Measurements from ENCODE around the gene USP1. TPM values are rescaled to one million over a fixed set of nuclear protein-coding genes. Genes with fewer than 3 reads are reported as not detected.

Gene USP1
- polyA plus RNA-seq, 1 donor from 2014 or later, result 20.3 TPM

GRCh38 chr1:62452951-62453350, 16.1 kb downstream of the USP1 start:
- Histone ChIP-seq H2AFZ (ENCODE audit: low read depth, low read length) (no peak overlapping the region), H3K79me2 (replicated peaks; ENCODE audit: insufficient read depth, low read length) (no peaks in the 10 kb centered on the region), H3K4me2 (ENCODE audit: low read length) (no peak overlapping the region), H3K9me2 (ENCODE audit: insufficient read depth, low read length) (no peaks in the 10 kb centered on the region), H3K9me3 (ENCODE audit: low read length) (no peaks in the 10 kb centered on the region), H3K27ac (ENCODE audit: low read length) (no peak overlapping the region), H3K27me3 (ENCODE audit: insufficient read depth, low read depth, low read length) (no peaks in the 10 kb centered on the region), H3K9ac (ENCODE audit: low read length) (no peak overlapping the region), H3K4me3 (ENCODE audit: low read length) (no peak overlapping the region), H4K20me1 (ENCODE audit: insufficient read depth) (no peaks in the 10 kb centered on the region), H3F3A (ENCODE audit: insufficient read depth, low read length, poor library complexity, severe bottlenecking) (no peaks in the 10 kb centered on the region), H3K36me3 (ENCODE audit: insufficient read depth, low read length) (no peaks in the 10 kb centered on the region)
- TF ChIP-seq EZH2 (IDR thresholded peaks at IDR 0.05; ENCODE audit: borderline replicate concordance, insufficient read depth, low read length, poor library complexity, severe bottlenecking) (no peak), TAF1 (IDR thresholded peaks at IDR 0.05; ENCODE audit: low read depth) (no peak), SMC3 (conservative IDR thresholded peaks at IDR 0.05; ENCODE audit: poor library complexity) (no peak), MXI1 (conservative IDR thresholded peaks at IDR 0.05; ENCODE audit: poor library complexity, severe bottlenecking) (no peak), POLR2AphosphoS5 (IDR thresholded peaks at IDR 0.05) (no peak), EP300 (conservative IDR thresholded peaks at IDR 0.05; ENCODE audit: poor library complexity, severe bottlenecking) (no peak), RAD21 (conservative IDR thresholded peaks at IDR 0.05) (no peak)
- TF ChIP-seq, protein P1, sequence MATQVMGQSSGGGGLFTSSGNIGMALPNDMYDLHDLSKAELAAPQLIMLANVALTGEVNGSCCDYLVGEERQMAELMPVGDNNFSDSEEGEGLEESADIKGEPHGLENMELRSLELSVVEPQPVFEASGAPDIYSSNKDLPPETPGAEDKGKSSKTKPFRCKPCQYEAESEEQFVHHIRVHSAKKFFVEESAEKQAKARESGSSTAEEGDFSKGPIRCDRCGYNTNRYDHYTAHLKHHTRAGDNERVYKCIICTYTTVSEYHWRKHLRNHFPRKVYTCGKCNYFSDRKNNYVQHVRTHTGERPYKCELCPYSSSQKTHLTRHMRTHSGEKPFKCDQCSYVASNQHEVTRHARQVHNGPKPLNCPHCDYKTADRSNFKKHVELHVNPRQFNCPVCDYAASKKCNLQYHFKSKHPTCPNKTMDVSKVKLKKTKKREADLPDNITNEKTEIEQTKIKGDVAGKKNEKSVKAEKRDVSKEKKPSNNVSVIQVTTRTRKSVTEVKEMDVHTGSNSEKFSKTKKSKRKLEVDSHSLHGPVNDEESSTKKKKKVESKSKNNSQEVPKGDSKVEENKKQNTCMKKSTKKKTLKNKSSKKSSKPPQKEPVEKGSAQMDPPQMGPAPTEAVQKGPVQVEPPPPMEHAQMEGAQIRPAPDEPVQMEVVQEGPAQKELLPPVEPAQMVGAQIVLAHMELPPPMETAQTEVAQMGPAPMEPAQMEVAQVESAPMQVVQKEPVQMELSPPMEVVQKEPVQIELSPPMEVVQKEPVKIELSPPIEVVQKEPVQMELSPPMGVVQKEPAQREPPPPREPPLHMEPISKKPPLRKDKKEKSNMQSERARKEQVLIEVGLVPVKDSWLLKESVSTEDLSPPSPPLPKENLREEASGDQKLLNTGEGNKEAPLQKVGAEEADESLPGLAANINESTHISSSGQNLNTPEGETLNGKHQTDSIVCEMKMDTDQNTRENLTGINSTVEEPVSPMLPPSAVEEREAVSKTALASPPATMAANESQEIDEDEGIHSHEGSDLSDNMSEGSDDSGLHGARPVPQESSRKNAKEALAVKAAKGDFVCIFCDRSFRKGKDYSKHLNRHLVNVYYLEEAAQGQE (IDR thresholded peaks at IDR 0.05; ENCODE audit: borderline replicate concordance), result no peak
- TF ChIP-seq, protein P2, sequence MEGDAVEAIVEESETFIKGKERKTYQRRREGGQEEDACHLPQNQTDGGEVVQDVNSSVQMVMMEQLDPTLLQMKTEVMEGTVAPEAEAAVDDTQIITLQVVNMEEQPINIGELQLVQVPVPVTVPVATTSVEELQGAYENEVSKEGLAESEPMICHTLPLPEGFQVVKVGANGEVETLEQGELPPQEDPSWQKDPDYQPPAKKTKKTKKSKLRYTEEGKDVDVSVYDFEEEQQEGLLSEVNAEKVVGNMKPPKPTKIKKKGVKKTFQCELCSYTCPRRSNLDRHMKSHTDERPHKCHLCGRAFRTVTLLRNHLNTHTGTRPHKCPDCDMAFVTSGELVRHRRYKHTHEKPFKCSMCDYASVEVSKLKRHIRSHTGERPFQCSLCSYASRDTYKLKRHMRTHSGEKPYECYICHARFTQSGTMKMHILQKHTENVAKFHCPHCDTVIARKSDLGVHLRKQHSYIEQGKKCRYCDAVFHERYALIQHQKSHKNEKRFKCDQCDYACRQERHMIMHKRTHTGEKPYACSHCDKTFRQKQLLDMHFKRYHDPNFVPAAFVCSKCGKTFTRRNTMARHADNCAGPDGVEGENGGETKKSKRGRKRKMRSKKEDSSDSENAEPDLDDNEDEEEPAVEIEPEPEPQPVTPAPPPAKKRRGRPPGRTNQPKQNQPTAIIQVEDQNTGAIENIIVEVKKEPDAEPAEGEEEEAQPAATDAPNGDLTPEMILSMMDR (IDR thresholded peaks at IDR 0.05; ENCODE audit: poor library complexity, severe bottlenecking), result no peak

GRCh38 chr1:62457955-62458354, 21.1 kb downstream of the USP1 start:
- Histone ChIP-seq H2AFZ (ENCODE audit: low read depth, low read length) (no peak overlapping the region), H3K4me3 (ENCODE audit: low read length) (no peak overlapping the region), H3K9me2 (ENCODE audit: insufficient read depth, low read length) (no peaks in the 10 kb centered on the region), H3K27me3 (ENCODE audit: insufficient read depth, low read depth, low read length) (no peaks in the 10 kb centered on the region), H3K4me2 (ENCODE audit: low read length) (no peak overlapping the region), H4K20me1 (ENCODE audit: insufficient read depth) (no peaks in the 10 kb centered on the region), H3K9ac (ENCODE audit: low read length) (no peak overlapping the region), H3K36me3 (ENCODE audit: insufficient read depth, low read length) (no peaks in the 10 kb centered on the region), H3K9me3 (ENCODE audit: low read length) (no peaks in the 10 kb centered on the region), H3K79me2 (replicated peaks; ENCODE audit: insufficient read depth, low read length) (no peaks in the 10 kb centered on the region), H3F3A (ENCODE audit: insufficient read depth, low read length, poor library complexity, severe bottlenecking) (no peaks in the 10 kb centered on the region), H3K27ac (ENCODE audit: low read length) (no peak overlapping the region)
- TF ChIP-seq EP300 (conservative IDR thresholded peaks at IDR 0.05; ENCODE audit: poor library complexity, severe bottlenecking), result no peak
- TF ChIP-seq EZH2 (IDR thresholded peaks at IDR 0.05; ENCODE audit: borderline replicate concordance, insufficient read depth, low read length, poor library complexity, severe bottlenecking), result no peak
- TF ChIP-seq RAD21 (conservative IDR thresholded peaks at IDR 0.05), result no peak
- TF ChIP-seq TAF1 (IDR thresholded peaks at IDR 0.05; ENCODE audit: low read depth), result no peak
- TF ChIP-seq, protein P2 (IDR thresholded peaks at IDR 0.05; ENCODE audit: poor library complexity, severe bottlenecking), result no peak
- no peak for TF ChIP-seq MXI1 (conservative IDR thresholded peaks at IDR 0.05; ENCODE audit: poor library complexity, severe bottlenecking)
- TF ChIP-seq SMC3 (conservative IDR thresholded peaks at IDR 0.05; ENCODE audit: poor library complexity), result no peak

Data from neural cell (in vitro differentiated cells).